DMS153 treated with DMSO at 0.1 percent for 48 hours (cell line): ENCODE data around the gene CPNE5.

ENCODE experiments used
- DNase-seq: peaks from one replicate; lab custom pipeline; 2025; ENCODE audit not compliant: unreplicated experiment; lab: John Stamatoyannopoulos, UW

Gene CPNE5

GRCh38 chr6:36766399-36766945 is 72.8 kb downstream of the CPNE5 start:
- DNase-seq: no peak

DNA sequence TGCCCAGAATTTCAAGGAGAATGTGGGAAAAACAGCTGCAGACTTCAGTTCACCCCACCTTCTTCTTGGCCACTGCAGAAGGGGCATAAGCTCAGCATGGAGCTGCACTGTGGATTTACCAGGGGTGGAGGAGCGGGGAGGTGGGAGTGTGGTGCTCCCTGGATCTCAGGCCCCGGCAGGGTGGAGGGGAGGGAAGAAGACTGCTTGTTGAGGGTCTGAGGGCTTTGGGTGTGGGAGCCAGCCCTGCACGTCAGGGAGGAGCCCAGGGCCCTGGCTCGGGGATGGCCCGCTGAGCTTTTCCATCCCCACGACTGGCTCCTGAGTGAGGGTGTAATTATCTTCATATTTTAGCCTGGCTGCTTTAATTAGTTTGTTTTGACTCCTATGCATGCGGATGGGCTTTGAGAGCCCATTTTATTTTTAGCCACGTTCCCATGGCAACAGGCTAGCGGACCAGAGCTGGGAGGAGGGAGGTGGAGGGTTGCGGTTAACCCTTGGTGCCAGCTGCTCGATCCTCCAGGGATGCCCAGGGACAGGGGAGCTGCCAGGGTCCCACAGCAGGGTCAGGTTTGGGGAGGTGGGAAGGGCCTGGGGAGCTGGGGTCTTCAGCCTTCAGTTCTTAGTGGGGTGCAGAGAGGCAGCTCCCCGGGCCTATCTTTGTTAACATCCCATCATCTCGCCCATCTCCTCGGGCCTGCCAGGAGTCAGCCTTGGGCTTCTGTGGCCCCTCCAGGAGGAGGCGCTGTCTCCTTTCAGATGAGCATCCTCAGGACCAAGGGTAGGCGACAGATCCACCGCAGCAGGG is 73.4 kb downstream of the CPNE5 start:
- DNase-seq: peak; percentile 19

DNA sequence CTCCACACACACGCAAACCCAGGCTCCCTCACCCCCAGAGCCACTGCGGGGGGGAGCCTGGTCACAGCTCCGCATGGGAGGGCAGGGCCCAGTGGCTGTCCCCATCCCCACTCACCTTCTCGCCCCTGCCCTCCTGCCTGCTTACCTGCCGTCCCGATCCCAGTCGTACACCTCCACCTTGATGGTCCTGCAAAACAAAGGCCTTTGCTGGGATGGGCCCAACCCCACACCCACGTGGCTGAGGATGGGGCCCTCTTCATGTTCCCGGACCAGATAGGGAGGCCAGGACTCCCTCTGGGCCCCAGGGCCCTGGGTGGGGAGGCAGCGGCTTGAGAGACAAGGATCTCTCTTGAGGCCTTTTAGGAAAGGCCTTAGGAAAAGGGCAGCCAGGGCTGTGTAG is 74.1 kb downstream of the CPNE5 start:
- no peak for DNase-seq

DNA sequence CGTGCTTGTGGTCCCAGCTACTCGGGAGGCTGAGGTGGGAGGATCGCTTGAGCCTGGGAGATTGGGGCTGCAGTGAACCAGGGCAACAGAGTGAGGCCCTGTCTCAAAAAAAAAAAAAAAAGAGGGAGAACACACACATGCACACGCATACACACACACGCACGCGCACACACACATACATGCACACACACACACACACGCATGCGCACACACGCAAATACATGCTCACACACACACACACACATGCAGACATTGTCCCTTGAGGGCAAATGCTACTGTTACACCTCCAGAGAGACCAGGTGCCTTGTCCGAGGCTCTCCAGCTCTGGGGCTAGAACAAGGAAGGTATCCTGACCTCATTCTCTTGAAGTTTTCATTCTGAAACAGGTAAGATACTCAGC is 77.1 kb downstream of the CPNE5 start:
- DNase-seq: no peak

- no peak for DNase-seq
Observed at GRCh38 chr6:36760685-36761435, 78.4 kb downstream of the CPNE5 start.

GRCh38 chr6:36759148-36759759 is 80.0 kb downstream of the CPNE5 start:
- DNase-seq: peak; percentile 11

DNA sequence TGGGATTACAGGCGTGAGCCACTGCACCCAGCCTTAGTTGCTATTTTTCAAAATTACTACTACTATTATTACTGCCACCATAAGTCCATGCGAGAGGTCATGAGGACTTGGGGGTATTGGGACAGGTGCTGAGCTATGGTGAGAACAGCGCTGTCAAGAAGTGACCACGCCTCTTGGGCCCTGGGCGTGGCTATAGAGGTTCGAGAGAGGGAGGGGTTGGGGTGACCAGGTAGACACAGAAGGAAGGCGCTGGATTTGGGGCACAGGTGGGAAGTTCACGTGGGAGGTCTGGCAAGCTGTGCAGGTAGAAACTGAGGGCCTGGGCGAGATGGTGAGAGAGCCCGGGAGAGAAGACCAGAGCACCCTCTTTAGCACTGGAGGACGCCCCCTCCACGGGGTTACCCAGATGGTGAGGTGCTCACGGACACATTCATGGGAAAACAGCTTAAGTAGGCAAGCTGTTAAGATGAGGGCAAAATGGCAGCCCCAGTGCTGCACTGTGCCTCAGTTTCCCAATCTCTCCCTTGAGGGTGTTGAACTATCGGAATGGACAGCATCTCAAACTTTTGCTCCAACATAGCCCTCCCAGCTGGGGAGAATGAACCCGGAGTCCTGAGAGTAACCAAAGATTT is 80.6 kb downstream of the CPNE5 start:
- no peak for DNase-seq

DNA sequence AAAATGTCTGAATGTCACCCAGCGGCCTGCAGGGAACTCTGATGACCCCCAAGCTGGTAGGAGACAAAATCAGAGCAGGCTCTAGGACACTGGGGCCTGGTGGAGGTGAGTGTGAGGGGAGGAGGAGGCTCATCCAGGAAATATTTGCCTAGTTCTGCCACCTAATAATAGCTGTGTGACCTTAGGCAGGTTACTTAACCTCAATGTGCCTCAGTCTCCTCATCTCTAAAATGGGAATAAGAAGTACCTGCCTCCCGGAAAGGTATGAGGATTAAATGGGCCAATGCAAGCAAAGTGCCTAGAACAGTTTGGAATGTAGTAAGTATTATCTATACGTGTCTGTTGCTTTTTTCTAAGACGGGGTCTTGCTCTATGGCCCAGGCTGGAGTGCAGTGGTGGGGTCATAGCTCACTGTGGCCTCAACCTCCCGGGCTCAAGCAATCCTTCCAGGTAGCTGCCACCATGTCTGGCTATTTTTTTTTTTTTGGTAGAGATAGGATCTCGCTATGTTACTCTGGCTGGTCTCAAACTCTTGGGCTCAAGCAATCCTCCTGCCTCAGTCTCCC is 81.2 kb downstream of the CPNE5 start:
- DNase-seq: no peak

DNA sequence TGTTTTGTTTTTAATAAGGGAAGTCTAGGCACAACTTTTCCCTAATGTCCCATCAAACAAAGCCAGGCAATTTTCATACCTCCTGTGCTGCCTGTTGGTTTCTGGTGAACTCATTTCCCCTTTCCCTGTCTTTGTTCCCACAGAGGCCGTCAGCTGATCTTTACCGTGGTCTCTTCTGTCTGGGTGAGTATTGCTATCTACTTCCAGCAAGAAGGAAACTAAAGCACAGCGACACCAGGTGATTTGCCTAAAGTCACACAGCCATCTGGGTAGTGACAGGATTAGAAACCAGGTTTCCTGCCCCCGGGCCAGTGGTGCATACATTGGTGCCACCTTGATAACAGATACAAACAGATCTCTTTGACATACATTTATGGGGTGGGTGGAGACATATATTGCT is 82.0 kb downstream of the CPNE5 start:
- no peak for DNase-seq

DNA sequence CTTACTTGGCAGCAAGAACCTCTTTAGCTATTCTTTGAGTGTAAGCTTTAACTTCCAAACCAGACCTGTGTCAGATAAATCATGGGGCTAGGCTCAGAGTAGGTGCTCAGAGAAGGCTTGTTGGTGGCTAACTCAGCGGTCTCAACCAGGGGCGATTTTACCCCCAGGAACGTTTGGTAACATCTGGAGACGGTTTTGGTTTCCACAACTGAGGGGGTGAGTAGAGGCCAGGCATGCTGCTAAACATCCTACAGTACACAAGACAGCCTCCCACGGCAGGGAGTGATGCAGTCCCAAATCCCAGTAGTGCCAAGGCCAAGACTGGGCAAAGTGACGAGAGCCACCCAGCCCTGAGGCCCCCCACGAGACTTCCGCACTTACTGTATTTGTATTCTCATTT is 82.5 kb downstream of the CPNE5 start:
- DNase-seq: no peak

GRCh38 chr6:36755435-36756348 is 83.6 kb downstream of the CPNE5 start:
- no peak for DNase-seq

- no peak for DNase-seq
Observed at GRCh38 chr6:36754582-36755434, 84.4 kb downstream of the CPNE5 start.

GRCh38 chr6:36753671-36754405 is 85.4 kb downstream of the CPNE5 start:
- no peak for DNase-seq

DNA sequence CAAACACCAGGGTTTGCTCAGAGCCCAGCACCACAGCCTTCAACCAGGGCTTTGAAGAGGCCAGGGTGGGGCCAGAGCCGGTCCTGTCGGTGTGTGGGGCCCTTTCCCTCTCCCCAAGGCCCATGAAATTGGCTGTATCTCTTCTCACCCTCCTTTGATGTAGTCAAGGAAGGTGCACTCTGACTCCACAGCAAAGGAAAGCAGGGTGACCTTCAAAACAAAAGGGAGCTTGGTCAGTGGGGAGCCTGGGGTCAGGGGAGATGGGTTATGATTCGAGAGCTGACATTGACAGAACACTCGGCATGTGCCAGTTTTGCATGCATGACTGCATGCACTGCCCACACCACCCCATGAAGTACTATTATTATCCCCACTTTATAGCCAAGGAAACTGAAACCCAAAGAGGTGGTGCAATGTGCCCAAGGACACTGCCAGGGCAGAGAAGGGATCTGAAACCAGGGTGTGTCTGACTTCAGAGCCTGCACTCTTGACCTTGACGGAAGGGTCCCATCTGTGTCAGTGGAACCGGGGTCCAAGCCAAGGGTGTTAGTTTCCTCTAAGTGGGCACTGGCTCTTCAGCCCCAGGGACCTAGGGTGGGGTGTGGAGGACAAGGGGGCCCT is 86.2 kb downstream of the CPNE5 start:
- no peak for DNase-seq

DNA sequence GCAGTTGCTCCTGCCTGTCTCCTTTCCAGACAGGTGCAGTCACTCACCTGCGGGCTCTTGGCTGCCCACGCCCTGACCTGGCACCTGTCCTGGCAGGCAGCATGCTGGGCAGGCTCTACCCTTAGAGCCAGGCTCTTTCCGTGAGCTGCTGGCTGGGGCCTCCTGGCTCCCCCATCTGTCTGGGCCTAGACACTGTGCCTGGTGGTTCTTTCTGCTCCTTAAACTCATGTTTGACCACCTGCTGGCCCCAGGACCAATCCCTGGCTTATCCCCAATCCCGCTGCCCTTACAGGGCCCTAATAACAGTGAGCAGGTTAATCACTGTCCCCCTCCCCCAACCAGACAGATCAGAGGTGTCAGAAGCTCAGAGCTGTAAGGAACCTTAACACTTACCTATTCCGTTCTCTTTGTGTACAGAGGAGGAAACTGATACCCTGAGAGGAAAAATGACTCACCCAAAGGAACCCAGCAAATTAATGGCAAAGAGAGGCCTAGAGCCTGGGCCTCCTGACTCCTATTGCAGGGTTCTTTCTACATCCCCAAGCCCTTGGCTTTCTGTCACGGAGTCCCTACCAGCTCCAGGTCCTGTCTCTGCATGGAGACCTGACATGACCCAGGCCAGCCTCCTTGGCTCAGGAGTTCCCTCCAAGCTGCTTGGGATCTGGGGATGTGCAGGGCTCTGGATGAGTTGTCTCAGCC is 86.9 kb downstream of the CPNE5 start:
- no peak for DNase-seq

- no peak for DNase-seq
Observed at GRCh38 chr6:36751833-36752186, 87.4 kb downstream of the CPNE5 start.

DNA sequence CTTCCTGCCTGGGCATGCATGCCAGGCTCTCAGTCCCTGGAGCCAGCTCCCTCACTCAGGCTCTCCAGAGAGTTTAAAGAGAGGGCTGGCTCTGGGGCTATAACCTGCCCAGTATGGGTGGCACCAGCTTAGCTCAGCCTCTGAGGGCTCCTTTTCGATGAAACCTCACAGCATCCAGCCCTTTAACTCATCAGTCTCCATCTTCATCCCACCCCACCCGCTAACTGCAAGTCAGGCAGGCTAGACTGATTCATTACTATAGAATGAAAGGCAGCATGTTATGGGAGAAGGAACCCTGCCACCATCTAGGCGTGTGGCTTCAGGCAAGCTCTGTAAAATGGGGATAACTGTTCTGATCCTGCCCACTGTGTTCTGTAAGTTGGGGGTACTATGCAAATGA is 88.2 kb downstream of the CPNE5 start:
- no peak for DNase-seq
